ENCODE results near the gene SEMA7A. TPM values are rescaled to one million over a fixed set of nuclear protein-coding genes. Genes with fewer than 3 reads are reported as not detected.
A peak's percentile ranks its signal among the peaks of the same experiment; 100 is the strongest.

The SEMA7A gene
- total RNA-seq, 1 donor from 2014 or later = 1.3 TPM

DNA sequence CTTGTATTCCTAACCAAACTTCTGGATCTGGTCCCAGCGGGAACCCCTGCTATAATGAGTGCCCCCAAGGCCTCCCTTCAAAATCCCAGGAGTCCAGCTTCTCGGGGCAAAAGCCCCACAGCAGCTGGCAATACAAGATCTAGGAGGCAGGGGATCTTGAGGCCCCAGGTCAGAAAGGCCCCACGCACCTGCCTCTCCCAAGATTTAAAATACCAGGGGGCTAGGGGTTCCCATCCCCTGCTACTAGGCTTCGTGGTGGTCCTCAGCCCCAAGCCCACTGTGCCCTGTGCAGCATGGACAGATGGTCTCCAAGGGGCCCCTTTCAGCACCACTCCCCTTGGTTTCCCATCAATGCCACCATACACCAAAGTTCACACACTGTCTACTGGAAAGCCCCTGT lies 50.5 kb downstream of the SEMA7A start:
- ATAC-seq (no peak), DNase-seq (no peak)
- intact Hi-C loops (cut with micrococcal nuclease) = loop anchor here (5.0 kb wide), 1 partner anchor 54 kb away; no protein-coding TSS in a partner anchor

DNA sequence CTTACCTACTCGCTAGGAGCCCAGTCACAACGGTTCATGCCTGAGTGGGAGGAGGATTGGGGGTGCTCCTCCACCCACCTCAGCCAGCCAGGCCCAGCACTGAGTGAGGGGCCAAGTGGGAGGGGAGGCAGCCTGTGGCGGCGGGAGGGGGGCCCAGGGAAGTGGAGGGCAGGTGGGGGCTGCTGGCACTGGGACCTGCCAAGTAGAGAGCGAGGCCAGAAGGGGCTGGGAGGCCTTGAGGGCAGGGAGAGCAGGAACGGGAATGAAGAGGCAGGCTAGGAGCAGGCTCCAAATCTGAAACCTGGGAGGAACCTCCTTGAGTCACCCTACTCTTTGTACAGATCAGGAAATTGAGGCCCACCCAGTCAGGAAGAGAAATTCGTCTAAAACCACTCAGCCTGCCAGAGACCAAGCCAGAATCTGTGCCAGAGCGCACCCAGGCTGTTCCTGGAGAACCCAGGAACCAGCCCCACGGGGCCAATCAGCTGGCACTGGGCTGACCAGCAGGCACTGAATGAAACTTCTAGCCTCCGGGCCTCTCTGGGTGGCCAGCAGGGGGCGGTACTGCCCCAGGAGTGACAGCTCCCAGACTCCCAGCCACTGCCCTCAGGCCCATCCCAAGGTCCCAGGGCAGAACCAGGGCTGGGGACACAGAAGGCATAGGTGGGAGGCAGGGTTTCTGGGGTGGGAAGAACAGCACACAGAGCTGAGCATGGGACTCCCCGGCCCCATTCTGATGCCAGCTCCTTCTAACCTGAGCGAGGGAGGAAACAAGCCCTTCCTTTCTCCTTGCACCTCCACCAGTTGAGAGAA lies 51.5 kb downstream of the SEMA7A start:
- ATAC-seq (peak; percentile 91), DNase-seq (peak; percentile 91)
- intact Hi-C loops (cut with micrococcal nuclease) = loop anchor here (5.0 kb wide), 1 partner anchor 55 kb away; no protein-coding TSS in a partner anchor

DNA sequence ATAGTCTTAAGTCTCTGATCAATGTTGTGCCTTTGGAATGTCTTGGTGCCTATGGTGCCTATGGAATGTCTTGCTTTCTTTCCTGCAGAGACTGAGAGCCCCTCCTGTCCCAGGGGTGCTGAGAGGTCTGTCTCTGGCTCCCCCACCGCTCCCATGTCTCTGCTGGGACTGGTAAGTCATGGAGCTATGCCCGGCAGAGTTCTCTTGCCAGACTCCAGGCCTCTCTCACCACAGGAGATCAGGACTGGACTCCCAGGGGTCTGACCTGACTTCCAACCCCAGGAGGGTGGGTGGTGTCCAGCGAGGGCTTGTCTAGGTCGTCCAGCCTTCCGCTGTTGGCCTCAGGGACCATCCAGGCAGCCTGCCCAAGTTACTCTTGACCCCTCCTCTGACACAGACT lies 52.3 kb downstream of the SEMA7A start:
- ATAC-seq (no peak), DNase-seq (no peak)
- intact Hi-C loops (cut with micrococcal nuclease) = loop anchor here (5.0 kb wide), 1 partner anchor 56 kb away; no protein-coding TSS in a partner anchor

DNA sequence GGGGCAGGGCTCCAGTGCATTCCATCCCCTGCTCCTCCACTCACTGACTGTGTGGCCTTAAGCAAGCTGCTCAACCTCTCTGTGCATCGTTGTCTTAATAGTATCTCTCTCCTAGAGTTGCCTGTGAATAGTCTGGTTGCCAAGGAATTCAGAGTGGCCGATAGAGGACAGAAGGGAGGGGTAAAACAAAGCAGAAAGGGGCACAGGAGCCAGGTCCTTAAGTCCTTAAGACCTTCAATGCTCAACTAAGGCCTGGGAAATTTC lies 52.6 kb downstream of the SEMA7A start:
- intact Hi-C loops (cut with micrococcal nuclease) = loop anchor here (5.0 kb wide), 1 partner anchor 56 kb away; no protein-coding TSS in a partner anchor
- no peak for ATAC-seq

DNA sequence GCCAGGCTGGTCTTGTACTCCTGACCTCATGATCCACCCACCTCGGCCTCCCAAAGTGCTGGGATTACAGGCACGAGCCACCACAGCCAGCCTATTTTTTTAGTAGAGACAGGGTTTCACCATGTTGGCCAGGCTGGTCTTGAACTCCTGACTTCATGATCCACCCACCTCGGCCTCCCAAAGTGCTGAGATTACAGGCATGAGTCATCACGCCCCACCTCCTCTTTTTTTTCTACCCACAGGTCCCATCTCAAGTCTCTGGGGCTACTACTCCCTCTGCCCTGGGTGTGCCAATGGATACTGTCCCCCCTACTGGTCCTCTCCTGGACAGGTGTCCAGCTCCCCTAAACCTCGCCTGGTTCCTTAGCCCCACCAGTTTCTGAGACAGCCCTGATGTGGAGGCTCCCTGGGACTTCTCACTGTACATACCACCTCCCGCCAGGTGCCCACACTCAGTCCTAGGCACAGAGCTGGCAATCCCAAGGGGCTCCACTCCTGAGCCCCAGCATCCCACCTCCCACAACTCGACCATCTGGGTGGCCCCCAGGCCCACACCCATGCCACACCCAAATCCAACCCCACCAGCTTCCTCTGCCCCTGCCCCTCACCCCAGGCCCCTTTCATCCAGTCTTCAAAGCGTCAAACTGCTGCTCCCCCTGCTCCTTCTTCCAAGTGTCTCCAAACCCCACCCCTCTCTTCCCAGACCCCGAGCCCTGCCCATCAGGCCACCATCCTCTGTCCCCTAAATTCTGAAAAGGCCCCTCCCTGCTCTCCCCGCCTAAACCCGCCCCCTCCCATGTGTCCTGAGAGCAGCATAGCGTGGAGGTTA lies 53.2 kb downstream of the SEMA7A start:
- ATAC-seq (no peak), DNase-seq (no peak)
- intact Hi-C loops (cut with micrococcal nuclease) = loop anchor here (5.0 kb wide), 1 partner anchor 57 kb away; no protein-coding TSS in a partner anchor

More for the DNA sequence above, 52.6 kb downstream of the SEMA7A start:
- DNase-seq = no peak

DNA sequence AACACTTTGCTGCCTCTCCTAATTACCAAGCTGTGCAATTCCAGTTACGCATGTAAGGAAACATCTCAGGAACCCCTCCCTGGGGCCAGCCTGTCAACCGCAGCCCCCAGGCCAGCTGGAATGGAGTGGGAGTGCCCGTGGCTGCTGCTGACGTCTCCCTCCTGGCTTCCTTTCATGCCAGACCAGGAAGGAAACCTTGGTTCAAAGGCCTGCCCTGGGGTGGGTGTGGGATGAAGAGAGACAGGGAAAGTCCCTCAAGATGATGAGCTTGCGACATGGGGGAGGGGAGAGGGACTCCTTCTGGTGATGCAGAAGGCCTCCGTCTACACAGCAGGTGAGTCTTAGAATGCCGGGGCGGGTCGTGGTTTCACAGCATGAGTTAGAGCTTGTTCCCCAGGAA lies 54.9 kb downstream of the SEMA7A start:
- ATAC-seq (no peak), DNase-seq (no peak)
- intact Hi-C loops (cut with micrococcal nuclease) = loop anchor here (10.0 kb wide), 1 partner anchor 256 kb away; no protein-coding TSS in a partner anchor

DNA sequence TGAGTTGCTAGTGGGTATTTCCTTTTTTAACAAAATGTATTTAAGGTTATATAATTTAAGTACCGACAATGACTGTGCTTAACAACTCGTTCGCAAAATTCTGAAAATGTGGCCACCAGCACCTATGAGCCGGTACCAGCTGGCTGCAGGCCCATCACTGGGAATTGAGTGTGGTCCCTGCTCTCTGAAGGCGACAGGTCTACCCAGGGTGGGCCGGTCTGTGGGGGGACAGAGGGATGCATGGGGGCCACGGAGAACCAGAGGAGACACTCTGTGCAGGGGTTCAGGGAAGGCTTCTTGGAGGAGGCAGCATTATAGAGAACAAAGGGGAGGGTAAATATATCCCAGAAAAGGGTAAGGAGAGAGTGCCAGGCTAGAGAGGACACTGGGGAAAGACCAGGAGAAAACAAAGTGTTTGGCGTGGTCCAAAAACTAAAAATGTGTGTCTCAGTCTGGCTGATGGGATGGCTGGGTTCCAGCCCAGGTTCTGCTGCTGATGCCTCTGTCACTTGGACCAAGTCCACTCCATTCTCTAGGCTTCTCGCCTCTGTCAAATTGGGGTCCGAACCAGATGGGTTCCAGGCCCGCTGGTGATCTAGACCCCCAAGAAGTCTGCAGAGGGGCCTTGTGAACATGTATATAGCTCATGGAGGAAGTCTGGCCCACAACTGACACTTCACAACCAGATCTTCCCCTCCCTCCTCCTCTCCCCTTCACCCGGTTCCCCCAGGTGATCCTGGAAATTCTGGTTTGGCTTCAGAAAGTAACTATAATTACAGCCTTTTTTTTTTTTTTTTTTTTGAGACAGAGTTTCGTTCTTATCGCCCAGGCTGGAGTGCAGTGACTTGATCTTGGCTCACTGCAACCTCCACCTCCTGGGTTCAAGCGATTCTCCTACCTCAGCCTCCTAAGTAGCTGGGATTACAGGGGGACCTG lies 55.7 kb downstream of the SEMA7A start:
- ATAC-seq = no peak
- intact Hi-C loops (cut with micrococcal nuclease) = loop anchor here (10.0 kb wide), 1 partner anchor 257 kb away; no protein-coding TSS in a partner anchor

DNA sequence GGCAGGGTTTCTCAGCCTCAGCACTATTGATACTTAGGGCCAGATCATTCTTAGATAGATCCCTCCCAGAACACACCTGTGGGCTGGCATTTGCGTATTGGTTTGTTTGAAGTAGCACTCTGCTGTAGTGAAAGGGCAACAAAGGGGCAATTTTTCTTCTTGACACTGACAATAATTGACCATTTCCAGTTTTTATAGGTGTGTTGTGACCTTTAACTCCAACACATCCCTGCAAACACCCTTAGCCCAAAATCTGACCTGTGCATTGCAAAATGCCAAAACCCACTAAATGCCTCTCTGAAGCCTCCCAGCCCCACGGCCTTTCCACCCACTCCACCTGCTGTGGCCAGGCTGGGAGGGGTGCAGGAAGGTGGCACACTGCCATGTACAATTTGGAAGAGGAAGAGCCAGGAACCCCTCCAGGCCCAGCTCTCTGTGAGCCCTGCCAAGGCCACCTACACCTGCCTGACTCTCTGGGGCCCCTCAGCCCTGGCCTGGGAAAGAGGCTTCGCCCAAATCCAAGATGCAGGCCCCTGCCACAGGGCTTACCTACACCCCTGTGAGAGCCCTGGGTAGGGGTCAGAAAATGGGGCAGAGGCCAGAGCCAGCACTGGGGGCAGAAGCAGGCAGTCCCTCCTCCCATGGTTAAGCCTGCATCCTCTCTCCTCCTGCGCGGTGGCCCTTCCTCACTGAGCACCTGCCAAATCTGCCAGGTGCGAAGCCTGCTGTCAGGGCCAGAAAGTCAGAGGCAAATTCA lies 56.8 kb downstream of the SEMA7A start:
- DNase-seq = no peak
- intact Hi-C loops (cut with micrococcal nuclease) = loop anchor here (10.0 kb wide), 1 partner anchor 258 kb away; no protein-coding TSS in a partner anchor

More for the DNA sequence above, 55.7 kb downstream of the SEMA7A start:
- DNase-seq = no peak

DNA sequence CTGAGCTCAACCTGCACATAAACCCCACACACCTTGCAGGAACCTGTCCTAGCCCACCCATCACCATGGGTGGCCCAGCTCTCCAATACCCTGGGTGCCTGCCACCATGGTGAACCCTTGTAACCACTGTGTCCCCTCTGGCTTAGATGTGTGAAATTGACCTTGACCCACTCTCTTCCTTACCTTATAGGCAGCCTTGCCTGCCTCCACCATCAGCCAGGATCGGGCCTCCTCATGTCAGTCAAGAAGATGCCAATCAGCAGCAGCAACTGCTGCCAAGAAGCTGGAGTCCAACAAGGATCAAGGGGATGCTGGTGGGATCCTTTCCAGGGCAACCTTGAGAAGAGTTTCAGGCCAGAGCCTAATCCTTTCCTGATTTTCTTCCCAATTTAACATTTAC lies 57.5 kb downstream of the SEMA7A start:
- DNase-seq = no peak
- ATAC-seq = no peak
- intact Hi-C loops (cut with micrococcal nuclease) = loop anchor here (10.0 kb wide), 1 partner anchor 259 kb away; no protein-coding TSS in a partner anchor

More for the DNA sequence above, 56.8 kb downstream of the SEMA7A start:
- no peak for ATAC-seq

DNA sequence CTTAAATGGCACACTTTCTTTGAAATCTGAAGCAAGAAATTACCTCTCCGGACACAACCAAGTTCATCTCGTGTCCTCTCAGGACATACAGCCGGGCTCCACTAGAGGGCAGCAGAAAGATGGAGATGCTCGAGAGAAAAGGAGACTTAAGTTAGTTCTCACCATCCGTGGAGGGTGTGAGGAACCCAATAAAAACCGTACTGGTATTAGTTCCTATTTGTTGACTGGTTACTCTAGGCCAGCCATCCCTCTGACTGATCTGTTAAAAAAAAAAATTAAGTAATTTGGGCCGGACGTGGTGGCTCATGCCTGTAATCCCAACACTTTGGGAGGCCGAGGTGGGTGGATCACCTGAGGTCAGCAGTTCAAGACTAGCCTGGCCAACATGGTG lies 58.5 kb downstream of the SEMA7A start:
- peak; percentile 64 for ATAC-seq
- intact Hi-C loops (cut with micrococcal nuclease) = loop anchor here (10.0 kb wide), 1 partner anchor 260 kb away; no protein-coding TSS in a partner anchor

DNA sequence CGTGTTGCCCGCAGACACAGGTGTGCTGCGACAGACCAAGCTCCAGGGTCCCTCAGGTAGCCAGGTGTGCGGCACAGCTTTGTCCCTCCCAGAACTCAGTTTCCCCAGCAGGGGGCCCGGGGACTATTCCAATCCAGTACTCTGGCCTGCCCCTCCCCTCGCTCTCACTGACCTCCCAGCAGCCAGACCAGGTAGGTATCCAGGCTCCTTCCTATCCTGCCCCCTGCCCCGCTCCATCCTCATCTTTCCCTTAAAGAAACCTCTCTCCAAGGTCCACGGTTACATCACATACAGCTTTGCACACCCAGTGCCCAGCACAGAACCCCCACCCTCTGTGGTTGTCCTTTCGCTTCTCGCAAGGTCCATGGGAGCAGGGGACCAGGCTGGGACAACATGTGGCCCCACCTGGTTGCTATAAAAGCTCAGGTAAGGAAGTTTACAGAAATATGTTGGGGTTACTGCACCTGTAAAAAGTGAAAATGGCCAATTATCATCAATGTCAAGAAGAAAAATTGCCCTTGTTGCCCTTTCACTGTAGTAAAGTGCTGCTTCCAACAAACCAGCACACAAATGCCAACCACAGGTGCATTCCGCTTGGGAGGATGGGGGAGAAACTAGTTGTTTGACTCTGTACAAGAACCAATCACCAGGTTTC lies 59.0 kb downstream of the SEMA7A start:
- intact Hi-C loops (cut with micrococcal nuclease) = loop anchor here (10.0 kb wide), 1 partner anchor 260 kb away; no protein-coding TSS in a partner anchor
- no peak for ATAC-seq
- DNase-seq = no peak

More for the DNA sequence above, 58.5 kb downstream of the SEMA7A start:
- peak; percentile 81 for DNase-seq

DNA sequence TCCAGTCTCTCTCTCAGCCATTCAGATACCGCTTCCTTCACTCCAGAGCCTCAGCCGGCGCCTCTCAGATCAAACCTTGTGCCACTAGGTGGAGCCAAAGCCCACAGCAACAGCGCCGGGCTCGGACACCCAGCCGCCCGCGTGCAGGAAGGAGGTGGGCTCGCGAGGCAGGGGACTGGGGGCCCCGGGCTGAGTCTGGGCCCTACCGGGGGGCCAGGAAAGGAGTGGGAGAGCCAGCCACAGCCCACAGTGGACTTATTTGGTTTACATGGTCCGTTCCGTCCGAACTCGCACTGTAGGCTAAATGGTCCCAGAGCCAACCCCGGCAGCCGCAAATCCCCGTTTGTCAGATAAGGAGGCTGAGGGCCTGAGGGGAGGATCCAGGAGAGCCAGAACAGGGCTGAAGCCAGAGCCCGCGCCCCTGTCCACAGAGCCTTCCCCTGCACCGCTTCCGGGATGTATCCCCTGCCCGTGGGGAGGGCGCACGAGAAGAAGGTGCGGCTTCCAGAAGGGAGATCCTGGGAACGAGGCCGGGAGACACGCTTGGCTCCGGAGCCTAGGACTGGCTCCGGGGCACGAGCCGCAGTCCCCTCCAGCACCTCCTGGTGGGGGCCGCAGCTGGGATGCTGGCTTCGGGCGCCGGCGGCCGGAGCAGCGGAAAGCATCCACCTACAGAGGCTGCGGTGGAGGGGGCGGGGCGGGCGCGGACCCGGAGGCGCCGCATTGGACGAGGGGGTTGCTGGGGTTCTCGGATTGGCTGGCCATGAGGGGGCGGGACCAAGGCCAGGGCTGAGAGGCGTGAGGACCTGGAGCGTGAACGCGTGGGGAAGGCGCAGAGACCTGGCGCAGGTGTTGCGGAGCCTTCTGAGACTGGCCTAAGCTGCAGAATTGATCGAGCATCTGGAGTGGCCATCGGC lies 59.8 kb downstream of the SEMA7A start:
- DNase-seq = peak; percentile 95
- ATAC-seq = peak; percentile 99
- intact Hi-C loops (cut with micrococcal nuclease) = loop anchor here (10.0 kb wide), 1 partner anchor 261 kb away; no protein-coding TSS in a partner anchor

DNA sequence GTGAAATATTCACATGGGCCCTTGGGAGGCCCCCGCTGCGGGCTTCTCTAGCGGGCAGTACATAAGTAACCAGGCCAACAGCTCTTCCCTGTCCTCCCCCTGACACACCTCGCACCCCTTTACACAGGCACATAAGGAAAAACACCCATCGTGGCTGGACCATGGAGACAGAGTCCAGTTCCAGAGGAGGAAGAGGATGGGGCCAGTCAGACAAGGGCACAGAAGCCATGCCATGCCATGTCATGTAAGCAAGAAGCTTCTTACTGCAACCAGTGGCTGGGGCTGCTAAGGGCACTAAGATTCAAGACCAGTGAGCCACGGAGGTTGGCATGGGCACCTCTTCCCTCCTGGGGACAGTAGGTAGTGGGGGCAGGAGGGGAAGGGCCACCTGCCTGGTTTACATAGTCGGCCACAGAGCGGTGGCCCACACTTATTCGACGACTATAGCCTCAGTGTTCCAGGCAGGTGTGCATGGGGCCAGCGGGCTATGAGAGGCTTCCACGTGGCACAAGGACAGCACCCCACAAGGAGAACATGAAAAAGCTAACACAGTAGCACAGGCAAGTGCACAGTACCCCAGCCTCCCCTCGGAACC lies 60.6 kb downstream of the SEMA7A start:
- ATAC-seq = no peak
- intact Hi-C loops (cut with micrococcal nuclease) = loop anchor here (10.0 kb wide), 1 partner anchor 262 kb away; no protein-coding TSS in a partner anchor
- no peak for DNase-seq

DNA sequence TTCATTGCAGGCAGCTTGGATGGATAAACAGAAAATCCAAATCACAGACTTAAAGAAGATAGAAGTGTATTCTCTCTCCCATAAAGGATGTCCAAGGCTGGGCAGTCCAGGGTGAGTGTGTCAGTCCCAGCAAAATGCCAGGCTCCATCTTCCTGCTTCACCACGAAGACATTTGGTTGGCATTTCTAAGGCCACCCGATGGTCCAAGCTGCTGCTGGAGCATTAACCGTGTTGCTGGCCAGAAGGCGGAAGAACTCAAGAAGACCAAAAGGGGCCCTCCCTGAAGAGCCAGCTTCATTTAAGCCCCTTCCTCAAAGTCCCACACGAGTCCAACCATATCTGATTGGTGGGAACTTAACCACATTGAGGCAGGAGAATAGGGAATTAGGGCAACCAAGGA lies 63.3 kb downstream of the SEMA7A start:
- ATAC-seq (no peak), DNase-seq (no peak)
- intact Hi-C loops (cut with micrococcal nuclease) = loop anchor here (10.0 kb wide), 1 partner anchor 264 kb away; no protein-coding TSS in a partner anchor

DNA sequence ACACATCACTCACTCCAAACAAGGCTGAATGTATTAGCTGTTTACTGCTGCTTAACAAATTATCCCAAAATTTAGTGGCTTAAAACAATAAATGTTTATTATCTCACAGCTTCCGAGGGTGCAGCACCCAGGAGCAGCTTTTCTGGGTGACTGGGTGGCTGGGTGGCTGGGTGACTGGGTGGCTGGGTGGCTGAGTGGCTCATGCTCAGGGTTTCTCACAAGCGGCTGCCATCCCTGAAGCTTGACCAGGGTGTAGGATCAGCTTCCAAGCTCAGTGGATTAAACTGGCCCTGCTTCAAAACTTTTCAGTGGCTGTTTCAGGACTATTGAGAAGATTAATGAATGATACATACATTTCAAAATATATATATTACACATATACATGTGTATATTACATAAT lies 64.0 kb downstream of the SEMA7A start:
- intact Hi-C loops (cut with micrococcal nuclease) = loop anchor here (10.0 kb wide), 1 partner anchor 265 kb away; no protein-coding TSS in a partner anchor
- DNase-seq = no peak
- ATAC-seq = no peak
